Measurements from ENCODE around the gene TMEM17. TPM values are rescaled to one million over a fixed set of nuclear protein-coding genes. Genes with fewer than 3 reads are reported as not detected.

Gene TMEM17
- total RNA-seq, 6 donors from 2014 or later, result 1.0 to 4.7 (median 2.2) TPM

- TF ChIP-seq POLR2A (IDR thresholded peaks at IDR 0.05) (no peak), CTCF (IDR thresholded peaks at IDR 0.05) (peak in 1 of 6 experiments; percentile 25), EP300 (IDR thresholded peaks at IDR 0.05) (peak in 1 of 4 donors; percentile 15)
- peaks cover 0 to 44% (median 18%) of the 10 kb centered on the region in 4 donors for H3K4me1 ChIP-seq
- DNase-seq (peak in 1 of 2 donors; percentile 71), ATAC-seq (ENCODE audit: low FRiP score in 2 of 2) (peak; percentile 45 to 47)
- no peak overlapping the region for H3K4me3 ChIP-seq
- H3K36me3 ChIP-seq, result no peaks in the 10 kb centered on the region
- WGBS, 2 donors, result 59 to 61% methylated on average over 7 to 8 of the region's 8 CpGs
- peak overlapping the region in 3 of 4 donors; percentile 35 to 52 (median 40) for H3K27ac ChIP-seq
- H3K9me3 ChIP-seq, result no peaks in the 10 kb centered on the region
- no peaks in the 10 kb centered on the region for H3K27me3 ChIP-seq
These were observed 38.3 kb downstream of the TMEM17 start for GRCh38 chr2:62467475-62468321.

- no peak for DNase-seq
- WGBS, 2 donors, result 51 to 56% methylated on average over 6 of the region's 6 CpGs
- peak overlapping the region in 3 of 4 donors; percentile 35 to 52 (median 40) for H3K27ac ChIP-seq
- H3K27me3 ChIP-seq, result no peaks in the 10 kb centered on the region
- H3K36me3 ChIP-seq, result no peaks in the 10 kb centered on the region
- no peaks in the 10 kb centered on the region for H3K9me3 ChIP-seq
- no peak overlapping the region for H3K4me3 ChIP-seq
- TF ChIP-seq CTCF (IDR thresholded peaks at IDR 0.05), result no peak
- TF ChIP-seq POLR2AphosphoS5 (IDR thresholded peaks at IDR 0.05), result no peak
- no peak for TF ChIP-seq POLR2A (IDR thresholded peaks at IDR 0.05)
- no peak for TF ChIP-seq EP300 (IDR thresholded peaks at IDR 0.05)
- no peak for ATAC-seq (ENCODE audit: low FRiP score in 2 of 2)
- peaks cover 0 to 44% (median 18%) of the 10 kb centered on the region in 4 donors for H3K4me1 ChIP-seq
These were observed 38.9 kb downstream of the TMEM17 start for GRCh38 chr2:62467100-62467474.

GRCh38 chr2:62466503-62466854 lies 39.5 kb downstream of the TMEM17 start:
- TF ChIP-seq POLR2AphosphoS5 (IDR thresholded peaks at IDR 0.05) (no peak), POLR2A (IDR thresholded peaks at IDR 0.05) (no peak), CTCF (IDR thresholded peaks at IDR 0.05) (no peak), EP300 (IDR thresholded peaks at IDR 0.05) (no peak)
- H3K27ac ChIP-seq, result no peak overlapping the region
- no peak overlapping the region for H3K4me3 ChIP-seq

GRCh38 chr2:62465741-62466502 lies 40.1 kb downstream of the TMEM17 start:
- Histone ChIP-seq H3K27ac (no peak overlapping the region), H3K36me3 (no peaks in the 10 kb centered on the region), H3K27me3 (no peaks in the 10 kb centered on the region), H3K4me3 (no peak overlapping the region), H3K9me3 (no peaks in the 10 kb centered on the region), H3K4me1 (peaks cover 0 to 39% (median 18%) of the 10 kb centered on the region in 4 donors)
- DNase-seq (no peak), ATAC-seq (ENCODE audit: low FRiP score in 2 of 2) (no peak)
- 69% methylated on average over 8 of the region's 8 CpGs for WGBS, 2 donors
- TF ChIP-seq POLR2AphosphoS5 (IDR thresholded peaks at IDR 0.05) (no peak), EP300 (IDR thresholded peaks at IDR 0.05) (no peak), CTCF (IDR thresholded peaks at IDR 0.05) (no peak), POLR2A (IDR thresholded peaks at IDR 0.05) (no peak)

More at GRCh38 chr2:62466503-62466854, 39.5 kb downstream of the TMEM17 start:
- H3K36me3 ChIP-seq, result no peaks in the 10 kb centered on the region
- no peaks in the 10 kb centered on the region for H3K9me3 ChIP-seq
- DNase-seq (no peak), ATAC-seq (ENCODE audit: low FRiP score in 2 of 2) (no peak)
- H3K4me1 ChIP-seq, result peaks cover 0 to 42% (median 18%) of the 10 kb centered on the region in 4 donors
- WGBS, 2 donors, result no CpG with 5 or more reads among the region's 2 CpGs
- H3K27me3 ChIP-seq, result no peaks in the 10 kb centered on the region
